GM18868 (cell line): ENCODE results near the gene MS4A13.
A peak's percentile ranks its signal among the peaks of the same experiment; 100 is the strongest.
"Not testable (repeated sequence)": the region's sequence is repeated elsewhere in the genome, so short reads cannot be mapped to it uniquely, and the experiment has no call there.

Experiments used
- ATAC-seq: cut with Tn5 transposase; IDR thresholded peaks from one replicate; pipeline ENCODE4 v1.9.1; 2021; ENCODE audit warnings: mild to moderate bottlenecking, moderate library complexity; ENCODE audit not compliant: unreplicated experiment

Gene MS4A13

DNA sequence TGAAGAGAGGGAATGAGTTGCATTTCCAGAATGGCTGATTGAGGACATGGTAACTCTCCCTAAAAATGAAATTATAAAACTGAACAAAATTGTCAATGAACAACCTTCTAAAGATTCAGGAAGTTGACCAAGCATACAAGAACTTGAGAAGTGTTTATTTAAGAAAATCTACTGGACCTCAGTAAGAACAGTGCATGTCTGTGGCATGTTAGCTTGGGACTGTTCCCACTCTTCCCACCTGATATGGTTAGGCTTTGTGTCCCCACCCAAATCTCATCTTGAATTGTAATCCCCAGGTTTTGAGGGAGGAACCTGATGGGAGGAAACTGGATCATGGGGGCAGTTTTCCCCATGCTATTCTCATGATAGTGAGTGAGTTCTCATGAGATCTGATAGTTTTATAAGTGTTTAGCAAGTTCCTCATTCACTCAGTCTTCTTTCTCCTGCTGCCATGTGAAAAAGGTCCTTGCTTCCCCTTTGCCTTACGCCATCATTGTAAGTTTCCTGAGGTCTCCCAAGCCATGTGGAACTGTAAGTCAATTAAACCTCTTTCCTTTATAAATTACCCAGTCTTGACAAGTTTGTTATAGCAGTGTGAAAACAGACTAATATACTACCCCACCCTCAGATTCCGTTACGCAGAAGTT lies 15.4 kb downstream of the MS4A13 start:
- no peak for ATAC-seq

DNA sequence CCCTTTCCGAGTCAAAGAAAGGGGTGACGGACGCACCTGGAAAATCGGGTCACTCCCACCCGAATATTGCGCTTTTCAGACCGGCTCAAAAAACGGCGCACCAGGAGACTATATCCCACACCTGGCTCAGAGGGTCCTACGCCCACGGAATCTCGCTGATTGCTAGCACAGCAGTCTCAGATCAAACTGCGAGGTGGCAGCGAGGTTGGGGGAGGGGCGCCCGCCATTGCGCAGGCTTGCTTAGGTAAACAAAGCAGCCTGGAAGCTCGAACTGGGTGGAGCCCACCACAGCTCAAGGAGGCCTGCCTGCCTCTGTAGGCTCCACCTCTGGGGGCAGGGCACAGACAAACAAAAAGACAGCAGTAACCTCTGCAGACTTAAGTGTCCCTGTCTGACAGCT lies 17.2 kb downstream of the MS4A13 start:
- ATAC-seq: not testable (repeated sequence)

GRCh38 chr11:60538627-60539026 lies 23.4 kb downstream of the MS4A13 start:
- not testable (repeated sequence) for ATAC-seq

DNA sequence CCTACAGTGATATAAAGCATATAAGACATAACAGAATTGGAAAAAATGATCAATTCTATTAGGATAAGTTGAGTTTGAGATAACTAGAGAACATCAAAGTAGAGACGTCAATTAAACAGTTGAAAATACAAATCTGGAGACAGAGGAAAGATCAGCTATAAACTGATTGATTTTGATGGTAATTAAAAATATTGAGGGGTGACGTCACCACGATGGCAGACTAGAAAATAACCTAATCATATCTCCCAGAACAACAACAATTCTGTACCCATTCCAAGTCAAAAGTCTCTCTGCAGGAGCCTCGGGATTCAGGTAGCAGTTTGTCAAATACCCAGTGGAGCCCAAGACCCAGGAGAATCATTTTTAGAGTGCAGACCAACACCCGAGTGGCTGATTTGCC lies 28.9 kb downstream of the MS4A13 start:
- ATAC-seq: no peak

GRCh38 chr11:60561254-60561653 lies 46.1 kb downstream of the MS4A13 start:
- ATAC-seq: no peak

DNA sequence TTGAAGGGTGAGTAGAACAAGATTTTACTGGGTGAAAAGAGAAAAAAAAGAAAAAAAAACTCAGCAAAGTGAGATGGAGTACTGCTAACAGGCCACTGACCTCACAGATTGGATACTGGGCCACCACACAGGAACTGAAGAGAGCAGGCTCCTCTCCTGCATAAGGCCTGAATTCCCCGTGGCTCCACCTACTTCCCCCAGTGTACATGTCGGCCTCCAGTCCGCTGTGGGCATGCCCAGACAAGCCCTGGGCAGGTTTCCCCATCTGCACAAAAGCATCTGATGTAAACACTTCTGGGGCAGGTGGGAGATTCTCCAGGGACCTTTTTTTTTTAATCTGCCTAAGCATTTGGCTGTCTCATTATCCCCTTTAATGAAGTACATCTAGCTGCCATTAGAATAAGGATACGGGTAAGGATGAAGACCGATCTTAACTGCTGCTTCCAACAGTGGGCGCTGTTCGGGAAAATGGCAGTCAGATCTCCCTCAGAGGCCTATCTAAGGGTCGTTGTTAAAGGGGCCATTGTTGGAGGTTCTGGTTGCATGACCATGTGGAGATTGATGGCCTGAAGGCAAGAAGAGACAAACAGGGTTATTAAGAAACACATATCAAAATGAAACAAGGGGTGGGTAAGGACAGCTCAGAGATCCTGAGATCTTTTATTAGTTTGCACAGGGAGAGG lies 48.5 kb downstream of the MS4A13 start:
- peak; percentile 67 for ATAC-seq

DNA sequence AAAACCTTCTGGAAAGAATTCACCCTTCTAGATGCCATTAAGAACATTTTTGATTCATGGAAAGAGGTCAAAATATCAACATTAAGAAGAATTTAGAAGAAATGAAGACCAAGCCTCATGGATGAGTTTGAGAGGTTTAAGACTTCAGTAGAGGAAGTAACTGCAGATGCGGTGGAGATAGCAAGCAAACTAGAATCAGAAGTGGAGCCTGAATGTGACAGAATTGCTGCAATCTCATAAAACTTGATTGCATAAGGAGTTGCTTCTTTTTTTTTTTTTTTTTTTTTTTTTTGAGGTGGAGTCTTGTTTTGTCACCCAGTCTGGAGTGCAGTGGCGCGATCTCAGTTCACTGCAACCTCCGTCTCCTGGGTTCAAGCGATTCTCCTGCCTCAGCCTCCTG lies 51.6 kb downstream of the MS4A13 start:
- ATAC-seq: no peak

DNA sequence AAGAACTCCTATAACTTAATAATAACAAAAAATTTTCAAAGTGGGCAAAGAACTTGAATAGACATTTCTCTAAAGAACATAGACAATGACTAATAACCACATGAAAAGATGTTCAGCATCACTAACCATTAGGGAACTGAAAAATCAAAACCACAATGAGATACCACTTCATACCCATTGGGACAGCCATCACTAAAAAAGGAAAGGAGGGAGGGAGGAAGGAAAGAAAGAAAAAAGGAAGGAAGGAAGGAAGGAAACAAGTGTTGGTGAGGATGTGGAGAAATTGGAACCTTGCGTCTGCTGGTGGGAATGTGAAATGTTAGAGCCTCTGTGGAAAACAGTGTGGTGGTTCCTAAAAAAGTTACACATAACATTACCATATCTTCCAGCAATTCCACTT lies 55.8 kb downstream of the MS4A13 start:
- ATAC-seq: peak; percentile 88

DNA sequence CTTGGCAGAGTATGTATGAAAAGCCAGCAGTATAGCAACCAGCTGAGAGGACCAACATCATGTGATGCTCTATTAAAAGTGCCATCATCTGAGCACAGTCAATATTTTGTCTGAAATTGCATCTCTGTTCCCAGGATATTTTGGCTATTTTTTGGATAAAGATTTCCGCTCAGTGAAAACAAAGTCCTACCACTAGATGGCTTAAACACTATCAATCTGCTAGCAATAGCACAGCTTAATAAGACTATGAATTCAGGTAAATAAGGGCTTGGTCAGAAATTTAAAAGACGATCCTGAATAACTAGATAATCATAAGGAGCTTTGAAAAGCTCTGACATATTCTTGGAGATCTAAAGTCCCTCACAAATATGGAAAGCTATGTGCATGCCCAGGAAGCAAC lies 74.4 kb downstream of the MS4A13 start:
- no peak for ATAC-seq
